Mesothelial cell of epicardium (in vitro differentiated cells): ENCODE data around the gene PTX4. TPM values are rescaled to one million over a fixed set of nuclear protein-coding genes. Genes with fewer than 3 reads are reported as not detected.

Experiments
- DNase-seq, 2 experiments: peaks; one replicate each; pipeline ENCODE4 v3.0.0; 2021; ENCODE audit warnings: low spot score in 2 of 2; ENCODE audit not compliant: unreplicated experiment in 2 of 2
- H3K27ac Mint-ChIP-seq: 2 replicates; pipeline ENCODE4 v1.8.0; 2021; ENCODE audit warnings: mixed read lengths
- H3K27me3 Mint-ChIP-seq: 2 replicates; pipeline ENCODE4 v1.8.0; 2021; ENCODE audit warnings: low read depth, mixed read lengths
- H3K36me3 Mint-ChIP-seq: 2 replicates; pipeline ENCODE4 v1.8.0; 2021; ENCODE audit warnings: mixed read lengths
- H3K4me1 Mint-ChIP-seq: 2 replicates; pipeline ENCODE4 v1.8.0; 2021; ENCODE audit warnings: mixed read lengths
- H3K4me3 Mint-ChIP-seq: 2 replicates; pipeline ENCODE4 v1.8.0; 2021; ENCODE audit warnings: mild to moderate bottlenecking, moderate library complexity, mixed read lengths
- H3K9me3 Mint-ChIP-seq: 2 replicates; pipeline ENCODE4 v1.8.0; 2021; ENCODE audit warnings: mixed read lengths
- total RNA-seq: library from RNA; stranded (reverse); gene quantifications from 3 replicates; pipeline ENCODE4 v1.2.1, GENCODE V29; 2021
- TF ChIP-seq, protein P1 (sequence below): fragments of 200-600 bp; sonication (generic); IDR thresholded peaks from one replicate; pipeline ENCODE4 v1.5.0; 2021; ENCODE audit warnings: antibody characterized with exemption; ENCODE audit not compliant: unreplicated experiment

Gene PTX4
- total RNA-seq, 1 donor from 2014 or later: not detected

- peaks cover 16% of the 10 kb centered on the region for H3K4me1 Mint-ChIP-seq
- DNase-seq: no peak
- H3K27ac Mint-ChIP-seq: no peak overlapping the region
- no peak overlapping the region for H3K4me3 Mint-ChIP-seq
- H3K9me3 Mint-ChIP-seq: peaks cover 10% of the 10 kb centered on the region
- no peaks in the 10 kb centered on the region for H3K36me3 Mint-ChIP-seq
- peaks cover 8% of the 10 kb centered on the region for H3K27me3 Mint-ChIP-seq
- TF ChIP-seq, protein P1, sequence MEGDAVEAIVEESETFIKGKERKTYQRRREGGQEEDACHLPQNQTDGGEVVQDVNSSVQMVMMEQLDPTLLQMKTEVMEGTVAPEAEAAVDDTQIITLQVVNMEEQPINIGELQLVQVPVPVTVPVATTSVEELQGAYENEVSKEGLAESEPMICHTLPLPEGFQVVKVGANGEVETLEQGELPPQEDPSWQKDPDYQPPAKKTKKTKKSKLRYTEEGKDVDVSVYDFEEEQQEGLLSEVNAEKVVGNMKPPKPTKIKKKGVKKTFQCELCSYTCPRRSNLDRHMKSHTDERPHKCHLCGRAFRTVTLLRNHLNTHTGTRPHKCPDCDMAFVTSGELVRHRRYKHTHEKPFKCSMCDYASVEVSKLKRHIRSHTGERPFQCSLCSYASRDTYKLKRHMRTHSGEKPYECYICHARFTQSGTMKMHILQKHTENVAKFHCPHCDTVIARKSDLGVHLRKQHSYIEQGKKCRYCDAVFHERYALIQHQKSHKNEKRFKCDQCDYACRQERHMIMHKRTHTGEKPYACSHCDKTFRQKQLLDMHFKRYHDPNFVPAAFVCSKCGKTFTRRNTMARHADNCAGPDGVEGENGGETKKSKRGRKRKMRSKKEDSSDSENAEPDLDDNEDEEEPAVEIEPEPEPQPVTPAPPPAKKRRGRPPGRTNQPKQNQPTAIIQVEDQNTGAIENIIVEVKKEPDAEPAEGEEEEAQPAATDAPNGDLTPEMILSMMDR: no peak
Observed at GRCh38 chr16:1477033-1477432, 11.7 kb downstream of the PTX4 start.

- Mint-ChIP-seq H3K9me3 (peaks cover 10% of the 10 kb centered on the region), H3K36me3 (no peaks in the 10 kb centered on the region), H3K4me1 (peaks cover 19% of the 10 kb centered on the region), H3K4me3 (peak overlapping the region; percentile 68), H3K27me3 (peaks cover 2% of the 10 kb centered on the region), H3K27ac (peak overlapping the region; percentile 87)
- no peak for DNase-seq
- TF ChIP-seq, protein P1: no peak
Observed at GRCh38 chr16:1475552-1476114, 13.1 kb downstream of the PTX4 start.

- Mint-ChIP-seq H3K4me1 (peaks cover 19% of the 10 kb centered on the region), H3K9me3 (peaks cover 10% of the 10 kb centered on the region), H3K36me3 (no peaks in the 10 kb centered on the region), H3K27me3 (peaks cover 2% of the 10 kb centered on the region), H3K27ac (peak within 1 kb of the TSS; percentile 87), H3K4me3 (peak within 1 kb of the TSS; percentile 72)
- TF ChIP-seq, protein P1: no peak
- peak; percentile 76 to 86 for DNase-seq
Observed at GRCh38 chr16:1474796-1475551, 13.8 kb downstream of the PTX4 start, which contains the start of gene CLCN7. TSS of gene CLCN7 (minus strand) at chr16:1475028. CDS start at chr16:1474974, 54 bp downstream.

DNA sequence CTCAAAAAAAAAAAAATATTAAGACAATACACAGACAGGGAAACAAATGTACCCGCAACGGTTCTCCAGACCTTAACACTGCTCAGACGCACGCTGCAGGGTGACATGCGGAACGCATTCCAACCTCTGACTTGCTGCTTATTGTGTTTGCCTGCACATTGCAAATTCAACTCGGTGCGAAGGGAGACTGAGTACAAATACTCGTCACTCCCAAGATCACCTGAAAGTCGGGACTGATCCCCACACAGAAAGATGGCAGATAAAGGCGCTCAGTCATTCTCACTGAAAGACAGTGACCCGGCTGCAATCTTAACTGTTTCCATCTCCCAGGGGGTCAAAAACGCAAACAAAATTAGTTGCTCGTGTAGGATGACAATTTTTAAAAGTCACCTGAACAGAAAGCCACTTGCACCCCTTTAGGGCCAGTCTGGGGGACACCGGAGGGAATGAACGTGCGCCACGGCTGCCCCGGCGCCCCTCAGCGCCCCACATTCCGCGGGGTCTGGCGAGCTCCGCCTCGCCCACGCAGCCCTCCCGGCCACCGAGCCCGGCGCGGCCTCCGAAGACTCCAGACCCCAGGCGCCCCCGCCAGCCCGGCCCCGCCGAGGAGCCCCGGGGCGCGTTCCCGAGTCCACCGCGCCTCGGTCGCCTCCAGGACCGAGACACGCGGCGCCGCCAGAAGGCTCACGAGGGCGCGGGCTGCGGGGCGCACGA lies 14.5 kb downstream of the PTX4 start:
- H3K9me3 Mint-ChIP-seq: peaks cover 10% of the 10 kb centered on the region
- H3K4me1 Mint-ChIP-seq: peaks cover 19% of the 10 kb centered on the region
- H3K27me3 Mint-ChIP-seq: peaks cover 2% of the 10 kb centered on the region
- no peaks in the 10 kb centered on the region for H3K36me3 Mint-ChIP-seq
- peak overlapping the region; percentile 72 for H3K4me3 Mint-ChIP-seq
- peak overlapping the region; percentile 83 for H3K27ac Mint-ChIP-seq
- TF ChIP-seq, protein P1: no peak
- no peak for DNase-seq

- Mint-ChIP-seq H3K4me3 (peak overlapping the region; percentile 58), H3K27me3 (no peaks in the 10 kb centered on the region), H3K36me3 (no peaks in the 10 kb centered on the region), H3K27ac (peak overlapping the region; percentile 76), H3K9me3 (peaks cover 5% of the 10 kb centered on the region), H3K4me1 (peaks cover 19% of the 10 kb centered on the region)
- no peak for DNase-seq
- TF ChIP-seq, protein P1: no peak
Observed at GRCh38 chr16:1472974-1473373, 15.8 kb downstream of the PTX4 start.
